GM18517 (cell line): ENCODE results near the gene HPCAL1.
A peak's percentile ranks its signal among the peaks of the same experiment; 100 is the strongest.

Experiments
- ATAC-seq: cut with Tn5 transposase; IDR thresholded peaks from one replicate; pipeline ENCODE4 v1.9.1; 2021; ENCODE audit warnings: mild to moderate bottlenecking, moderate library complexity; ENCODE audit not compliant: unreplicated experiment

Gene HPCAL1

GRCh38 chr2:10402653-10403215 is 100.0 kb downstream of the HPCAL1 start:
- ATAC-seq = no peak

- ATAC-seq = no peak
These were observed 101.8 kb downstream of the HPCAL1 start for GRCh38 chr2:10404324-10405143.

- no peak for ATAC-seq
These were observed 102.7 kb downstream of the HPCAL1 start for GRCh38 chr2:10405448-10405847.

- ATAC-seq = no peak
These were observed 103.3 kb downstream of the HPCAL1 start for GRCh38 chr2:10406016-10406415.

GRCh38 chr2:10406491-10407188 is 103.9 kb downstream of the HPCAL1 start:
- no peak for ATAC-seq

GRCh38 chr2:10407432-10407831 is 104.7 kb downstream of the HPCAL1 start:
- no peak for ATAC-seq

GRCh38 chr2:10407841-10408648 is 105.3 kb downstream of the HPCAL1 start:
- ATAC-seq = no peak

GRCh38 chr2:10408649-10409579 is 106.2 kb downstream of the HPCAL1 start:
- ATAC-seq = peak; percentile 42

- peak; percentile 78 for ATAC-seq
These were observed 107.5 kb downstream of the HPCAL1 start for GRCh38 chr2:10410001-10410822.

- no peak for ATAC-seq
These were observed 108.2 kb downstream of the HPCAL1 start for GRCh38 chr2:10410823-10411437.

GRCh38 chr2:10411557-10411956 is 108.9 kb downstream of the HPCAL1 start:
- no peak for ATAC-seq

GRCh38 chr2:10412380-10412779 is 109.7 kb downstream of the HPCAL1 start:
- no peak for ATAC-seq

- no peak for ATAC-seq
These were observed 110.8 kb downstream of the HPCAL1 start for GRCh38 chr2:10413503-10413902.

- ATAC-seq = no peak
These were observed 111.3 kb downstream of the HPCAL1 start for GRCh38 chr2:10413991-10414451.

- no peak for ATAC-seq
These were observed 111.9 kb downstream of the HPCAL1 start for GRCh38 chr2:10414591-10414990.

- ATAC-seq = no peak
These were observed 112.3 kb downstream of the HPCAL1 start for GRCh38 chr2:10415048-10415447.

GRCh38 chr2:10415640-10416039 is 112.9 kb downstream of the HPCAL1 start:
- ATAC-seq = no peak

- ATAC-seq = no peak
These were observed 115.0 kb downstream of the HPCAL1 start for GRCh38 chr2:10417551-10418335.
